ENCODE measurements around the gene UBE2U. TPM values are rescaled to one million over a fixed set of nuclear protein-coding genes. Genes with fewer than 3 reads are reported as not detected.

UBE2U gene
- total RNA-seq, 4 donors from 2014 or later, result not detected

DNA sequence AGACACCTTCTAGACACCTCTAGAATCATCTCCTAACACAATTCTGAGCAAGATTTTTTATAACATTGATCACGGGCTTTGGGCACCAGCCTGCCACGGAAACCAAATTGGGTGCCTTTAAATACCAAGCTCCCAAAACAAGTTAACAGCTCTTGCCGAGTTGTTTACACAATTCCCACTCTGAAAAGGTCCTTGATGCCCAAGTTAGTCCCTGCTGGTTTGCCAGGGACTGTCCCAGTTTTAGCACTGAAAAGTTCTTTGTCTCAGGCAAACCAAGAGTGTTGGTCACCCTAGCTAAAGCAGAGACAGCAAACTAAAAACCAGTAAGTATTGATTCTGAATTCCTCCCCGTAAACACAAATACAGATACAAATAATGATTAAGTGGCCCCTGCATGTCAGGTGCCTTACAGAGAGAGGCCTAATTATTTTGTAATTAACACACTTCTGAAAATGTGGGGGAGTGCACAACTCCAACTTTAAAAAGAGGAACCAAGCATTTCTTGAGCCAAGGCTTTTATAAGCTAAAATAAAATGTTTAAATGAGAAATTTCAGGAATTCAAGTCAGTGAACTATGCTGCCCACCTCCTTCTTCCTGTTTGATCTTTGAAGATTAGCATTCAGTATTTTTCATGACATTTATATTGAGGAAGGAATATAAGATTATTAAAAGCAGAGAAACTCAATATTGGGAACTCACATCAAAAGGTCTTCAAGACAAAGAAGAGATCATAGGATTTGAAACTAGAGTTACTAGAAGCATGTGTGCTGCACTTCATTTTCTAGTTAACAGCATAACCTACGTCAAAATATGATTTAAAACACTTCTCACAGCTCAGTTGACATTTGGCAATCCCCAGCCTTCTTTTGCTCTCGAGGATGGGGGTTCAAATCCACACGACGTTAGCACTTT is 9.0 kb upstream of the UBE2U start:
- 55 to 68% methylated on average over 8 of the region's 8 CpGs for WGBS, 2 donors
- DNase-seq (ENCODE audit: low spot score in 2 of 2), result no peak
- TF ChIP-seq POLR2A (IDR thresholded peaks at IDR 0.05), result no peak
- TF ChIP-seq, protein P1, sequence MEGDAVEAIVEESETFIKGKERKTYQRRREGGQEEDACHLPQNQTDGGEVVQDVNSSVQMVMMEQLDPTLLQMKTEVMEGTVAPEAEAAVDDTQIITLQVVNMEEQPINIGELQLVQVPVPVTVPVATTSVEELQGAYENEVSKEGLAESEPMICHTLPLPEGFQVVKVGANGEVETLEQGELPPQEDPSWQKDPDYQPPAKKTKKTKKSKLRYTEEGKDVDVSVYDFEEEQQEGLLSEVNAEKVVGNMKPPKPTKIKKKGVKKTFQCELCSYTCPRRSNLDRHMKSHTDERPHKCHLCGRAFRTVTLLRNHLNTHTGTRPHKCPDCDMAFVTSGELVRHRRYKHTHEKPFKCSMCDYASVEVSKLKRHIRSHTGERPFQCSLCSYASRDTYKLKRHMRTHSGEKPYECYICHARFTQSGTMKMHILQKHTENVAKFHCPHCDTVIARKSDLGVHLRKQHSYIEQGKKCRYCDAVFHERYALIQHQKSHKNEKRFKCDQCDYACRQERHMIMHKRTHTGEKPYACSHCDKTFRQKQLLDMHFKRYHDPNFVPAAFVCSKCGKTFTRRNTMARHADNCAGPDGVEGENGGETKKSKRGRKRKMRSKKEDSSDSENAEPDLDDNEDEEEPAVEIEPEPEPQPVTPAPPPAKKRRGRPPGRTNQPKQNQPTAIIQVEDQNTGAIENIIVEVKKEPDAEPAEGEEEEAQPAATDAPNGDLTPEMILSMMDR (IDR thresholded peaks at IDR 0.05), result no peak
- H3K4me3 ChIP-seq (ENCODE audit: low read depth, poor library complexity, severe bottlenecking), result no peak overlapping the region
- intact Hi-C loops (cut with DNase I; ENCODE audit: low total_unique reads), result no loop called here

DNA sequence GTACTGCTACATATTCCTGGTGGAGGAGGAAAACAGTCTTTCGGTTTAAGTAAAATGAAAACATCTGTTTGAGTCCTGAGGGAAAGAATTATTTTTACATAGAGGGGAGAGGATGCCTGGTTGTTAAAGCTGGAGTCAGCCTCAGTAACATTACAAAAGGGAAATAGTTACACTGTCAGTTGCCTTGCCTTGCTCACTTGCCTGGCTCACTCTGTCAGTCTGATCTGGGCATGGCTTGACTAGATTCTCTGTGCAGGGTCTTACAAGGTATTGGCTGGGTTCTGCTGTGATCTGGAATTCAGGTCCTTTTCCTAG is 8.4 kb upstream of the UBE2U start:
- 47 to 70% methylated on average over 1 of the region's 1 CpG for WGBS, 2 donors
- intact Hi-C loops (cut with DNase I; ENCODE audit: low total_unique reads), result no loop called here
- no peak for DNase-seq (ENCODE audit: low spot score in 2 of 2)

DNA sequence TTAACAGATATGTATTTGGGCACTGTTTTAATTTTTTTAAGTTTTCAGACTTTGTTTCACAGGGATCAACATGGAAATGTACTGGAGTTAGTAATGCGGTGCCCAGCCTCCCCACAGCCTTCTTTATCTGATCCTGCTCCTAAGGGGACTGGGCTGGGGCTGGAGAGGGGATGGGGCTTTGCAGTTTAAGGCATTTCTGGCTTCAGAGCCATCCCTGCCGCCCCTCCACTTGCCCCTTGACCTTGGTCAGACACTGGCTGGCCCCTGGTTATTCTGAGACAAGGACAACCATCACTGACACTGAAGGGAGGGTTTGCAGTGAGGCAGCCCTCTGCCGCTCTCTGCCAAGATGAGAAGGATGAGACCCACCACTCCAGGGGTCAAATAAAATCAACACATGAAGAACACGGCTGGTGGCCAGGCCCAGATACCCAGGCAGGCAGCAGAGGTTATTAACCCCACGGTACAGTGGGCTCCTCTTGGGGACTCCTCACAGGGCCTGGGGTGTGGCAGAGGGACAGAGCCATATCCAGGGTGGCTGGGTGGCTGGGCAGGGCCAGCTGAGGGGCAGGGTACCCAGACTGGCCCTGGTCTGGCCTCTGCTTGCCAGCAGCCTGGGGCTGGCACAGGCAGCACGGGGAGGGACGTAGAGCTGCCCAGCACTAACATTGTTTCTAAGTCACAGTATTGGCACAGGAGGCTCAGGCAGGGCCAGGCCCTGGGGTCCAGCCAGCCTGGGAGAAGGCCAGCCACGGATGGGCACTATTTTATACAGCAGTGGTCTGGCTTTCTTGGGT is 7.2 kb upstream of the UBE2U start:
- intact Hi-C loops (cut with DNase I; ENCODE audit: low total_unique reads), result no loop called here
- DNase-seq (ENCODE audit: low spot score in 2 of 2), result no peak
- TF ChIP-seq, protein P1 (IDR thresholded peaks at IDR 0.05), result no peak
- no peak for TF ChIP-seq POLR2A (IDR thresholded peaks at IDR 0.05)
- 80 to 87% methylated on average over 8 of the region's 8 CpGs for WGBS, 2 donors
- H3K4me3 ChIP-seq (ENCODE audit: low read depth, poor library complexity, severe bottlenecking), result no peak overlapping the region

More for the DNA sequence above, 8.4 kb upstream of the UBE2U start:
- TF ChIP-seq POLR2A (IDR thresholded peaks at IDR 0.05), result no peak
- TF ChIP-seq, protein P1 (IDR thresholded peaks at IDR 0.05), result no peak
- H3K4me3 ChIP-seq (ENCODE audit: low read depth, poor library complexity, severe bottlenecking), result no peak overlapping the region

DNA sequence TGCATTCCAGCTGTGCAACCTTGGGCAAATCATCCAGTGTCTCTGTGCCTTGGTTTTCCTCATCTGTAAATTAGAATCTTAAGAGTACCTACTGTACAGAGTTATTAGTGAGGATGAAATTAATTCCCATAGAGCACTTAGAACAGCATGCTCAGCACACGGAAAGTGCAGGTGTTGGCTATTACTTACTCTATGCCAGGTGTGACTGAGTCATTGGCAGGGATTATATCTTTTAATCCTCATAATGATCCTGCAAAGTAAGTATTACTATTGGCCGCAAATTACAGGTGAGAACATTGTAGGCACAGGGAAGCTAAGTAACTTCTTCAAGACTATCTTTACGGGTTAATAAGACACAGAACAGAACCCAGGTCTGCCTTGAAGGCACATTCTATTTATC is 6.3 kb upstream of the UBE2U start:
- WGBS, 2 donors, result 57 to 69% methylated on average over 3 of the region's 3 CpGs
- no peak for DNase-seq (ENCODE audit: low spot score in 2 of 2)
- no peak for TF ChIP-seq POLR2A (IDR thresholded peaks at IDR 0.05)
- TF ChIP-seq, protein P1 (IDR thresholded peaks at IDR 0.05), result no peak
- no peak overlapping the region for H3K4me3 ChIP-seq (ENCODE audit: low read depth, poor library complexity, severe bottlenecking)
- intact Hi-C loops (cut with DNase I; ENCODE audit: low total_unique reads), result no loop called here

DNA sequence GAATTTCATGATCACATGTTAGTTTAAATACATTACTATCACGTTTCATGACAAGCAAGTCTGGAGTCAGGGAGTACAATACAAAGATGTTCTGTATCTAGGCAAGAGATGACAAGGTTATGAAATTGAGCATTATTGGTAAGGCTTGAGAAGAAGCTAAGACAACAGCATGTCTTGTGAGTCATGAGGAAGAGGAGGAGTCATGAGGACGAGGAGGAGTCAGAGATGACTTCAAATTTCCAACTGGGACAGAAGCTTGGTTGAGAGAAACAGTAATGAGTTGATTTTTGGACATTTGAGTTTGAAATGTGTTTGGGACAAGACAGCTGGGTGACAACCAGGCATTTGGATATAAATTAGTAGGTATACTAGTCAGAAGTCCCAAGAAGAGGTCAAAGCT is 4.3 kb upstream of the UBE2U start:
- WGBS, 2 donors, result 40 to 49% methylated on average over 2 of the region's 2 CpGs
- TF ChIP-seq, protein P1 (IDR thresholded peaks at IDR 0.05), result no peak
- TF ChIP-seq POLR2A (IDR thresholded peaks at IDR 0.05), result no peak

More for the DNA sequence above, 4.3 kb upstream of the UBE2U start:
- no peak for DNase-seq (ENCODE audit: low spot score in 2 of 2)
- intact Hi-C loops (cut with DNase I; ENCODE audit: low total_unique reads), result no loop called here
- no peak overlapping the region for H3K4me3 ChIP-seq (ENCODE audit: low read depth, poor library complexity, severe bottlenecking)
